B cell (primary cell): Measurements from ENCODE around the gene LYPD1. TPM values are rescaled to one million over a fixed set of nuclear protein-coding genes. Genes with fewer than 3 reads are reported as not detected.

Experiments
- ATAC-seq: fragments of 200-7000 bp; cut with Tn5 transposase; one replicate; pipeline ENCODE4 v1.10.0; 2021; ENCODE audit warnings: low read depth, mild to moderate bottlenecking, moderate number of reproducible peaks, moderate library complexity
- CTCF ChIA-PET: fragments of 350-600 bp; sonication (Branson Sonifier 250); formaldehyde crosslinking; loops from one replicate; lab custom pipeline; 2021; ENCODE audit warnings: antibody characterized with exemption, inconsistent platforms; lab: Charles Lee
- POLR2A ChIA-PET: fragments of 350-600 bp; sonication (Branson Sonifier 250); formaldehyde crosslinking; loops from one replicate; lab custom pipeline; 2021; ENCODE audit warnings: antibody characterized with exemption; lab: Charles Lee
- DNase-seq: peaks from one replicate; pipeline ENCODE4 v3.0.0; 2013
- H2AFZ ChIP-seq: 2 replicates; pipeline ENCODE4 v1.6.1; 2012; ENCODE audit warnings: mild to moderate bottlenecking, low read depth, low read length; ENCODE audit not compliant: insufficient read depth, poor library complexity, severe bottlenecking
- H3K27ac ChIP-seq, 2 donors: 1 replicate in 1 of 2; 2 replicates in 1 of 2; pipeline ENCODE4 v1.5.1; 2012 to 2013; ENCODE audit warnings: low read length in 2 of 2, mild to moderate bottlenecking in 2 of 2, moderate library complexity in 1 of 2
- H3K27me3 ChIP-seq, 4 experiments: fragments of 200-600 bp in 1 of 4; sonication (generic) in 1 of 4; replicated peaks in 1 of 4; 1 replicate in 2 of 4; 2 replicates in 2 of 4; pipeline versions ENCODE4 v1.6.1 to v1.7.0; 2013 to 2016; ENCODE audit warnings: low read length in 3 of 4, mild to moderate bottlenecking in 2 of 4, mixed read lengths in 1 of 4, moderate library complexity in 1 of 4; ENCODE audit not compliant: insufficient read depth in 4 of 4, control insufficient read depth in 3 of 4; ENCODE audit errors: control extremely low read depth in 1 of 4
- H3K36me3 ChIP-seq, 2 experiments: replicated peaks in 1 of 2; 1 replicate in 1 of 2; 2 replicates in 1 of 2; pipeline versions ENCODE4 v1.6.1 to v1.7.1; 2013; ENCODE audit warnings: low read length in 1 of 2; ENCODE audit not compliant: insufficient read depth in 2 of 2, control insufficient read depth in 1 of 2; ENCODE audit errors: control extremely low read depth in 1 of 2, extremely low read depth in 1 of 2
- H3K4me1 ChIP-seq, 2 donors: fragments of 200-600 bp in 1 of 2; sonication (generic) in 1 of 2; 1 replicate in 1 of 2; 2 replicates in 1 of 2; pipeline versions ENCODE4 v1.5.1 to v1.6.1; 2013 to 2017; ENCODE audit warnings: low read length in 2 of 2; ENCODE audit not compliant: control insufficient read depth in 2 of 2, insufficient read depth in 2 of 2
- H3K4me2 ChIP-seq: replicated peaks from 2 replicates; pipeline ENCODE3; 2012; ENCODE audit warnings: mild to moderate bottlenecking, low read depth, low read length; ENCODE audit not compliant: poor library complexity, severe bottlenecking
- H3K4me3 ChIP-seq, 5 experiments: fragments of 200-600 bp in 1 of 5; sonication (generic) in 1 of 5; 1 replicate in 3 of 5; 2 replicates in 2 of 5; pipeline versions ENCODE4 v1.5.1 to v1.7.0; 2011 to 2016; ENCODE audit warnings: low read length in 4 of 5, mild to moderate bottlenecking in 4 of 5, low read depth in 2 of 5, control low read depth in 1 of 5, moderate library complexity in 1 of 5; ENCODE audit not compliant: insufficient read depth in 1 of 5; ENCODE audit errors: control extremely low read depth in 1 of 5, extremely low read depth in 1 of 5
- H3K79me2 ChIP-seq: fragments of 200-600 bp; sonication (generic); one replicate; pipeline ENCODE4 v1.6.0; 2016; ENCODE audit warnings: low read length; ENCODE audit not compliant: control insufficient read depth, insufficient read depth
- H3K9ac ChIP-seq: fragments of 200-600 bp; sonication (generic); 2 replicates; pipeline ENCODE4 v1.6.1; 2017; ENCODE audit warnings: mild to moderate bottlenecking, low read length, moderate library complexity
- H3K9me3 ChIP-seq, 3 donors: one replicate each; pipeline versions ENCODE4 v1.6.1 to v1.7.1; 2013; ENCODE audit warnings: low read length in 2 of 3; ENCODE audit not compliant: control insufficient read depth in 2 of 3, insufficient read depth in 1 of 3; ENCODE audit errors: control extremely low read depth in 1 of 3
- H4K20me1 ChIP-seq: 2 replicates; pipeline ENCODE4 v1.6.0; 2012; ENCODE audit warnings: mild to moderate bottlenecking, low read length; ENCODE audit not compliant: insufficient read depth, control insufficient read depth, poor library complexity, severe bottlenecking
- H3K27ac Mint-ChIP-seq: one replicate; pipeline ENCODE4 v1.8.0; 2021; ENCODE audit warnings: mixed read lengths
- H3K27me3 Mint-ChIP-seq: one replicate; pipeline ENCODE4 v1.8.0; 2021; ENCODE audit warnings: mixed read lengths
- H3K4me1 Mint-ChIP-seq: one replicate; pipeline ENCODE4 v1.8.0; 2021; ENCODE audit warnings: mixed read lengths
- H3K4me3 Mint-ChIP-seq: one replicate; pipeline ENCODE4 v1.8.0; 2021; ENCODE audit warnings: mixed read lengths
- H3K9me3 Mint-ChIP-seq: one replicate; pipeline ENCODE4 v1.8.0; 2022; ENCODE audit warnings: mixed read lengths; ENCODE audit not compliant: insufficient read depth
- CTCF ChIP-seq: fragments of 200-600 bp; IDR thresholded peaks from one replicate; pipeline ENCODE4 v1.8.0; 2022; ENCODE audit warnings: antibody characterized with exemption, mild to moderate bottlenecking
- EZH2 ChIP-seq: IDR thresholded peaks from 2 replicates; pipeline ENCODE4 v1.6.1; 2012; ENCODE audit warnings: borderline replicate concordance, low read depth, mild to moderate bottlenecking, moderate library complexity, low read length; ENCODE audit not compliant: insufficient read depth, poor library complexity, severe bottlenecking
- WGBS: methylation state at CpG from one replicate; pipeline ENCODE4 v1.1.5; 2013; ENCODE audit warnings: missing lambda C conversion rate; ENCODE audit not compliant: insufficient coverage; 5-methylcytosine and 5-hydroxymethylcytosine counted together
- intact Hi-C: fragments of 100-400 bp; cut with micrococcal nuclease; formaldehyde crosslinking; loops from one replicate; pipeline ENCODE4 v1.10.0; 2022
- polyA plus RNA-seq: library from polyadenylated mRNA; depleted of rRNA; stranded (reverse); fragments of >200 nt; gene quantifications from 2 replicates; pipeline ENCODE4 v1.2.3, GENCODE V29; 2012
- total RNA-seq, 2 donors: library from RNA; stranded (reverse); fragments of 120-200 nt in 1 of 2; gene quantifications; 1 replicate in 1 of 2; 2 replicates in 1 of 2; pipeline versions ENCODE4 v1.2.3 to v1.2.4, GENCODE V29; 2013 to 2022

The LYPD1 gene
- total and polyA plus RNA-seq, 2 donors (not counting 1 experiment from before 2014, with no cell fraction given), result 0.07 TPM; not detected in 1

GRCh38 chr2:132623096-132623839 is 46.7 kb downstream of the LYPD1 start:
- no peaks in the 10 kb centered on the region for H3K27me3 Mint-ChIP-seq
- 77% methylated on average over 4 of the region's 9 CpGs for WGBS
- ATAC-seq (no peak), DNase-seq (no peak)
- ChIA-PET POLR2A (no interaction called here), CTCF (interaction anchor here (0.6 to 1.1 kb wide), 2 partner anchors 34 to 156 kb away, joined by 3 read pairs; no protein-coding TSS in a partner anchor)
- H3K36me3 ChIP-seq, result no peaks in the 10 kb centered on the region
- peaks cover 0 to 9% (median 0%) of the 10 kb centered on the region in 3 donors for H3K9me3 ChIP-seq
- intact Hi-C loops, result no loop called here
- no peak for TF ChIP-seq CTCF
- no peak for TF ChIP-seq EZH2
- H3K4me2 ChIP-seq, result no peak overlapping the region
- H3K4me1 ChIP-seq, result no peaks in the 10 kb centered on the region
- H3K4me1 Mint-ChIP-seq, result no peaks in the 10 kb centered on the region
- H3K4me3 ChIP-seq, result no peak overlapping the region
- no peaks in the 10 kb centered on the region for H4K20me1 ChIP-seq
- no peaks in the 10 kb centered on the region for H3K27me3 ChIP-seq
- no peak overlapping the region for H3K9ac ChIP-seq
- H3K9me3 Mint-ChIP-seq, result no peaks in the 10 kb centered on the region
- H3K79me2 ChIP-seq, result no peaks in the 10 kb centered on the region
- no peak overlapping the region for H3K27ac ChIP-seq
- H3K27ac Mint-ChIP-seq, result no peak overlapping the region
- no peak overlapping the region for H2AFZ ChIP-seq
- no peak overlapping the region for H3K4me3 Mint-ChIP-seq

GRCh38 chr2:132621131-132621875 is 48.7 kb downstream of the LYPD1 start:
- Histone ChIP-seq H3K4me2 (no peak overlapping the region), H3K79me2 (no peaks in the 10 kb centered on the region), H4K20me1 (no peaks in the 10 kb centered on the region), H3K9me3 (peaks cover 0 to 9% (median 0%) of the 10 kb centered on the region in 3 donors), H3K4me3 (no peak overlapping the region), H3K36me3 (no peaks in the 10 kb centered on the region), H3K4me1 (no peaks in the 10 kb centered on the region), H3K27me3 (no peaks in the 10 kb centered on the region), H2AFZ (no peak overlapping the region), H3K27ac (no peak overlapping the region), H3K9ac (no peak overlapping the region)
- ChIA-PET CTCF (no interaction called here), POLR2A (no interaction called here)
- WGBS, result 93% methylated on average over 7 of the region's 8 CpGs
- H3K27ac Mint-ChIP-seq, result no peak overlapping the region
- no peaks in the 10 kb centered on the region for H3K27me3 Mint-ChIP-seq
- no peaks in the 10 kb centered on the region for H3K4me1 Mint-ChIP-seq
- intact Hi-C loops, result no loop called here
- no peak overlapping the region for H3K4me3 Mint-ChIP-seq
- DNase-seq (no peak), ATAC-seq (no peak)
- TF ChIP-seq CTCF, result no peak
- TF ChIP-seq EZH2, result no peak
- H3K9me3 Mint-ChIP-seq, result no peaks in the 10 kb centered on the region
